ENCODE measurements around the gene FAM217B.

DNA sequence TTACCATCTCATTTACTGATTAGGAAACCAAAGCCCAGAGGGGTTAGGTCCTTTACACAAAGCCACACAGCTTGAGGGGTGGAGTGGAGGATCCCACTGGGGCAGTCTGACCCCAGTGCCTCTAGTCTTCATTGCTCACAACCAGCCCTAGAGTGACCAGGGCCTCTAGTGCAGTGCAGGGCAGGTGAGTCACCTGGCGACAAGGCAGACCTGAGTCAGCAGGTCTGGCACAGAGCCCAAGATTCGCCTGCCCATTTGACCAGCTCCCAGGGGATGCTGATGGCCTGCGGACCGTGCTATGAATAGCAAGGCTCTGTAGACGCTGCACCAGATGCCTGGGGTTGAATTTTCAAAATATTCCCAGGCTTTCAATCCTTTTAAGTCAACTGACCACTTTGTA is 48.0 kb downstream of the FAM217B start:
- TF ChIP-seq, protein P1, sequence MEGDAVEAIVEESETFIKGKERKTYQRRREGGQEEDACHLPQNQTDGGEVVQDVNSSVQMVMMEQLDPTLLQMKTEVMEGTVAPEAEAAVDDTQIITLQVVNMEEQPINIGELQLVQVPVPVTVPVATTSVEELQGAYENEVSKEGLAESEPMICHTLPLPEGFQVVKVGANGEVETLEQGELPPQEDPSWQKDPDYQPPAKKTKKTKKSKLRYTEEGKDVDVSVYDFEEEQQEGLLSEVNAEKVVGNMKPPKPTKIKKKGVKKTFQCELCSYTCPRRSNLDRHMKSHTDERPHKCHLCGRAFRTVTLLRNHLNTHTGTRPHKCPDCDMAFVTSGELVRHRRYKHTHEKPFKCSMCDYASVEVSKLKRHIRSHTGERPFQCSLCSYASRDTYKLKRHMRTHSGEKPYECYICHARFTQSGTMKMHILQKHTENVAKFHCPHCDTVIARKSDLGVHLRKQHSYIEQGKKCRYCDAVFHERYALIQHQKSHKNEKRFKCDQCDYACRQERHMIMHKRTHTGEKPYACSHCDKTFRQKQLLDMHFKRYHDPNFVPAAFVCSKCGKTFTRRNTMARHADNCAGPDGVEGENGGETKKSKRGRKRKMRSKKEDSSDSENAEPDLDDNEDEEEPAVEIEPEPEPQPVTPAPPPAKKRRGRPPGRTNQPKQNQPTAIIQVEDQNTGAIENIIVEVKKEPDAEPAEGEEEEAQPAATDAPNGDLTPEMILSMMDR (IDR thresholded peaks at IDR 0.05) = no peak
- TF ChIP-seq POLR2A (IDR thresholded peaks at IDR 0.05) (no peak), EP300 (IDR thresholded peaks at IDR 0.05) (no peak), POLR2AphosphoS5 (IDR thresholded peaks at IDR 0.05) (no peak)
